HUES48 (cell line): ENCODE data around the gene AFAP1L1.

Source experiments
- H3K27ac ChIP-seq: one replicate; pipeline ENCODE4 v1.7.0; 2013; ENCODE audit warnings: low read depth, low read length, inconsistent platforms
- H3K27me3 ChIP-seq: 2 replicates; pipeline ENCODE4 v1.6.1; 2013; ENCODE audit warnings: mild to moderate bottlenecking, low read length; ENCODE audit not compliant: control insufficient read depth, insufficient read depth
- H3K36me3 ChIP-seq: 2 replicates; pipeline ENCODE4 v1.6.1; 2013; ENCODE audit warnings: low read length; ENCODE audit not compliant: control insufficient read depth, insufficient read depth
- H3K4me1 ChIP-seq: 2 replicates; pipeline ENCODE4 v1.6.1; 2013; ENCODE audit warnings: mild to moderate bottlenecking, low read length; ENCODE audit not compliant: control insufficient read depth, insufficient read depth
- H3K4me3 ChIP-seq: 2 replicates; pipeline ENCODE4 v1.5.1; 2013; ENCODE audit warnings: mild to moderate bottlenecking, low read depth, low read length
- H3K9ac ChIP-seq: 2 replicates; pipeline ENCODE4 v1.6.1; 2013; ENCODE audit warnings: mild to moderate bottlenecking, low read depth, low read length, moderate library complexity
- H3K9me3 ChIP-seq: 2 replicates; pipeline ENCODE4 v1.6.1; 2013; ENCODE audit warnings: low read length; ENCODE audit not compliant: control insufficient read depth, insufficient read depth

Gene AFAP1L1

GRCh38 chr5:149374801-149375200, 103.1 kb downstream of the AFAP1L1 start:
- Histone ChIP-seq H3K4me1 (no peaks in the 10 kb centered on the region), H3K36me3 (no peaks in the 10 kb centered on the region), H3K4me3 (no peak overlapping the region), H3K9me3 (no peaks in the 10 kb centered on the region), H3K27me3 (no peaks in the 10 kb centered on the region), H3K9ac (no peak overlapping the region), H3K27ac (no peak overlapping the region)

- Histone ChIP-seq H3K4me1 (no peaks in the 10 kb centered on the region), H3K36me3 (no peaks in the 10 kb centered on the region), H3K9me3 (no peaks in the 10 kb centered on the region), H3K9ac (no peak overlapping the region), H3K27me3 (no peaks in the 10 kb centered on the region), H3K27ac (no peak overlapping the region), H3K4me3 (no peak overlapping the region)
These were observed 103.8 kb downstream of the AFAP1L1 start for GRCh38 chr5:149375434-149375833.

GRCh38 chr5:149376104-149376503, 104.4 kb downstream of the AFAP1L1 start:
- Histone ChIP-seq H3K27ac (no peak overlapping the region), H3K36me3 (no peaks in the 10 kb centered on the region), H3K27me3 (no peaks in the 10 kb centered on the region), H3K4me3 (no peak overlapping the region), H3K9ac (no peak overlapping the region), H3K9me3 (no peaks in the 10 kb centered on the region), H3K4me1 (no peaks in the 10 kb centered on the region)

GRCh38 chr5:149376711-149377447, 105.2 kb downstream of the AFAP1L1 start:
- no peaks in the 10 kb centered on the region for H3K9me3 ChIP-seq
- no peaks in the 10 kb centered on the region for H3K4me1 ChIP-seq
- H3K27me3 ChIP-seq: no peaks in the 10 kb centered on the region
- no peak overlapping the region for H3K27ac ChIP-seq
- no peak overlapping the region for H3K9ac ChIP-seq
- no peak overlapping the region for H3K4me3 ChIP-seq
- H3K36me3 ChIP-seq: no peaks in the 10 kb centered on the region

GRCh38 chr5:149378241-149378820, 106.7 kb downstream of the AFAP1L1 start:
- Histone ChIP-seq H3K4me3 (no peak overlapping the region), H3K27ac (no peak overlapping the region), H3K27me3 (no peaks in the 10 kb centered on the region), H3K4me1 (no peaks in the 10 kb centered on the region), H3K9ac (no peak overlapping the region), H3K36me3 (no peaks in the 10 kb centered on the region), H3K9me3 (no peaks in the 10 kb centered on the region)

GRCh38 chr5:149379177-149379761, 107.6 kb downstream of the AFAP1L1 start, which contains the start of gene IL17B:
Gene IL17B (minus strand): TSS chr5:149379292. CDS start chr5:149379225, 67 bp downstream.
- Histone ChIP-seq H3K36me3 (no peaks in the 10 kb centered on the region), H3K27ac (no peak within 1 kb of the TSS), H3K27me3 (no peaks in the 10 kb centered on the region), H3K4me1 (no peaks in the 10 kb centered on the region), H3K4me3 (no peak within 1 kb of the TSS), H3K9me3 (no peaks in the 10 kb centered on the region), H3K9ac (no peak within 1 kb of the TSS)

- Histone ChIP-seq H3K27ac (no peak overlapping the region), H3K9me3 (no peaks in the 10 kb centered on the region), H3K9ac (no peak overlapping the region), H3K27me3 (no peaks in the 10 kb centered on the region), H3K36me3 (no peaks in the 10 kb centered on the region), H3K4me1 (no peaks in the 10 kb centered on the region), H3K4me3 (no peak overlapping the region)
These were observed 108.2 kb downstream of the AFAP1L1 start for GRCh38 chr5:149379818-149380374.

- Histone ChIP-seq H3K9me3 (no peaks in the 10 kb centered on the region), H3K4me1 (no peaks in the 10 kb centered on the region), H3K27ac (no peak overlapping the region), H3K27me3 (no peaks in the 10 kb centered on the region), H3K36me3 (no peaks in the 10 kb centered on the region), H3K9ac (no peak overlapping the region), H3K4me3 (no peak overlapping the region)
These were observed 108.9 kb downstream of the AFAP1L1 start for GRCh38 chr5:149380466-149381121.

GRCh38 chr5:149381261-149381985, 109.8 kb downstream of the AFAP1L1 start:
- no peaks in the 10 kb centered on the region for H3K9me3 ChIP-seq
- no peaks in the 10 kb centered on the region for H3K36me3 ChIP-seq
- no peaks in the 10 kb centered on the region for H3K27me3 ChIP-seq
- no peaks in the 10 kb centered on the region for H3K4me1 ChIP-seq
- H3K4me3 ChIP-seq: no peak overlapping the region
- H3K27ac ChIP-seq: no peak overlapping the region
- no peak overlapping the region for H3K9ac ChIP-seq

- Histone ChIP-seq H3K27me3 (no peaks in the 10 kb centered on the region), H3K4me1 (no peaks in the 10 kb centered on the region), H3K4me3 (no peak overlapping the region), H3K36me3 (no peaks in the 10 kb centered on the region), H3K9me3 (no peaks in the 10 kb centered on the region), H3K27ac (no peak overlapping the region), H3K9ac (no peak overlapping the region)
These were observed 110.3 kb downstream of the AFAP1L1 start for GRCh38 chr5:149381986-149382338.
